Measurements from ENCODE around the gene ZFP3.

- TF ChIP-seq CTCF (conservative IDR thresholded peaks at IDR 0.05; ENCODE audit: low read depth, low read length) (no peak), MAFK (IDR thresholded peaks at IDR 0.05; ENCODE audit: low read depth, low read length) (no peak), BHLHE40 (IDR thresholded peaks at IDR 0.05; ENCODE audit: low read depth, low read length) (no peak), FOS (IDR thresholded peaks at IDR 0.05; ENCODE audit: low read depth, low read length) (no peak), POLR2A (IDR thresholded peaks at IDR 0.05; ENCODE audit: low read depth, low read length) (no peak), MXI1 (IDR thresholded peaks at IDR 0.05; ENCODE audit: borderline replicate concordance, low read depth, low read length) (no peak), SMC3 (IDR thresholded peaks at IDR 0.05; ENCODE audit: low read depth, low read length) (no peak), USF2 (IDR thresholded peaks at IDR 0.05; ENCODE audit: low read depth, low read length) (no peak), RAD21 (IDR thresholded peaks at IDR 0.05; ENCODE audit: low read length) (no peak), CHD1 (IDR thresholded peaks at IDR 0.05; ENCODE audit: low read depth, low read length) (no peak), RFX5 (IDR thresholded peaks at IDR 0.05; ENCODE audit: low read depth, low read length) (no peak), ELK1 (IDR thresholded peaks at IDR 0.05; ENCODE audit: borderline replicate concordance, low read depth, low read length) (no peak), CEBPB (IDR thresholded peaks at IDR 0.05; ENCODE audit: low read depth, low read length) (no peak)
Observed at GRCh38 chr17:5092218-5093010, 14.1 kb downstream of the ZFP3 start.
